HepG2 (cell line): ENCODE measurements around the gene RAB11FIP2. TPM values are rescaled to one million over a fixed set of nuclear protein-coding genes. Genes with fewer than 3 reads are reported as not detected.

Experiments used
- ATAC-seq: fragments of 200-7000 bp; cut with Tn5 transposase; 3 replicates; pipeline ENCODE4 v1.9.1; 2020; ENCODE audit warnings: mild to moderate bottlenecking, moderate library complexity
- BruUV-seq: library from RNA; stranded (reverse); fragments of 400-500 nt; replicated peaks from 2 replicates; lab custom pipeline; 2021; lab: Mats Ljungman, UMichigan
- CTCF ChIA-PET: fragments of 300-600 bp; formaldehyde crosslinking; extraction: SDS; loops from one replicate; lab custom pipeline; 2021; ENCODE audit warnings: low total read pairs, inconsistent platforms, low intra/inter-chr PET ratio; lab: Yijun Ruan, JAX
- POLR2A ChIA-PET: fragments of 350-600 bp; sonication (Branson Sonifier 250); formaldehyde crosslinking; loops from one replicate; lab custom pipeline; 2020; ENCODE audit warnings: antibody characterized with exemption, inconsistent platforms; lab: Yijun Ruan, JAX
- DNase-seq: peaks from one replicate; pipeline ENCODE4 v3.0.0-alpha.2; 2015; ENCODE audit warnings: low spot score
- FAIRE-seq: peaks from 3 replicates; lab custom pipeline; 2011; peaks lifted over from hg19 to GRCh38; lab: Jason Lieb, UNC
- H2AFZ ChIP-seq: one replicate; pipeline ENCODE4 v1.6.1; 2011; ENCODE audit warnings: low read length, inconsistent platforms
- H3K27ac ChIP-seq: fragments of 300-600 bp; 3 replicates; pipeline ENCODE4 v1.8.0; 2011; ENCODE audit warnings: mixed run types, mild to moderate bottlenecking, mixed read lengths, low read length, inconsistent platforms; ENCODE audit not compliant: insufficient read depth; ENCODE audit errors: extremely low read length
- H3K27me3 ChIP-seq, 2 experiments: fragments of 200-600 bp in 1 of 2; 2 replicates in 1 of 2; 3 replicates in 1 of 2; pipeline versions ENCODE4 v1.6.0 to v1.8.0; 2011; ENCODE audit warnings: low read length in 2 of 2, mild to moderate bottlenecking in 2 of 2, moderate library complexity in 2 of 2, inconsistent platforms in 1 of 2; ENCODE audit not compliant: insufficient read depth in 2 of 2, control insufficient read depth in 1 of 2
- H3K36me3 ChIP-seq, 2 experiments: fragments of 200-600 bp in 1 of 2; replicated peaks in 1 of 2; 2 replicates in 1 of 2; 3 replicates in 1 of 2; pipeline versions ENCODE4 v1.5.1 to v1.8.0; 2011; ENCODE audit warnings: low read length in 2 of 2, inconsistent platforms in 1 of 2; ENCODE audit not compliant: insufficient read depth in 2 of 2, control insufficient read depth in 1 of 2
- H3K4me1 ChIP-seq: 2 replicates; pipeline ENCODE4 v1.5.1; 2012; ENCODE audit warnings: low read length, inconsistent platforms; ENCODE audit not compliant: insufficient read depth
- H3K4me2 ChIP-seq: 2 replicates; pipeline ENCODE4 v1.6.0; 2011; ENCODE audit warnings: low read depth, low read length, inconsistent platforms
- H3K4me3 ChIP-seq, 3 experiments: fragments of 200-600 bp in 1 of 3; sonication (generic), shearing (Covaris generic) in 1 of 3; replicated peaks in 1 of 3; 2 replicates each; pipeline ENCODE4 v1.5.1; 2011 to 2016; ENCODE audit warnings: low read length in 3 of 3, inconsistent platforms in 2 of 3, low read depth in 2 of 3, mild to moderate bottlenecking in 2 of 3, control low read depth in 1 of 3, mixed read lengths in 1 of 3; ENCODE audit not compliant: insufficient read depth in 1 of 3
- H3K79me2 ChIP-seq: one replicate; pipeline ENCODE4 v1.6.1; 2011; ENCODE audit warnings: low read length, inconsistent platforms; ENCODE audit not compliant: insufficient read depth
- H3K9ac ChIP-seq: 2 replicates; pipeline ENCODE4 v1.6.0; 2011; ENCODE audit warnings: mild to moderate bottlenecking, low read depth, low read length, inconsistent platforms; ENCODE audit not compliant: insufficient read depth
- H3K9me3 ChIP-seq: 2 replicates; pipeline ENCODE4 v1.5.1; 2012; ENCODE audit warnings: mild to moderate bottlenecking, low read length
- H4K20me1 ChIP-seq: 2 replicates; pipeline ENCODE4 v1.6.0; 2011; ENCODE audit warnings: inconsistent platforms, mild to moderate bottlenecking, low read length, moderate library complexity; ENCODE audit not compliant: insufficient read depth
- ATF6 ChIP-seq: sonication (generic); formaldehyde crosslinking; conservative IDR thresholded peaks from 2 replicates; pipeline ENCODE4 v1.4.0; 2020; ENCODE audit warnings: missing genetic modification reagents
- NFRKB ChIP-seq: fragments of 450-650 bp; IDR thresholded peaks from 2 replicates; pipeline ENCODE4 v1.6.1; 2017
- SRSF4 ChIP-seq: fragments of 200-400 bp; formaldehyde crosslinking; IDR thresholded peaks from one replicate; pipeline ENCODE4 v1.6.1; 2018; ENCODE audit warnings: mild to moderate bottlenecking, low read depth, low read length, moderate library complexity; ENCODE audit not compliant: poor library complexity, severe bottlenecking
- USF2 ChIP-seq, 2 experiments: sonication (generic) in 1 of 2; formaldehyde crosslinking in 1 of 2; IDR thresholded peaks; 2 replicates each; pipeline versions ENCODE4 v1.5.1 to v1.6.1; 2011 to 2020; ENCODE audit warnings: borderline replicate concordance in 1 of 2, low read depth in 1 of 2, low read length in 1 of 2, mild to moderate bottlenecking in 1 of 2, missing genetic modification reagents in 1 of 2, moderate library complexity in 1 of 2
- ZBTB26 ChIP-seq: IDR thresholded peaks from 2 replicates; pipeline ENCODE4 v1.6.1; 2016; ENCODE audit warnings: missing compliant biosample characterization, missing genetic modification reagents, borderline replicate concordance
- WGBS: methylation state at CpG from one replicate; pipeline ENCODE4 v1.1.6; 2017; ENCODE audit warnings: low lambda C conversion rate; 5-methylcytosine and 5-hydroxymethylcytosine counted together
- in situ Hi-C: cut with HindIII; loops from 2 replicates; pipeline ENCODE4 v1.10.0; 2017; ENCODE audit warnings: low pct_unique_long_range_greater_than_20kb; ENCODE audit not compliant: extremely low pct_ligation_motif_present
- intact Hi-C: fragments of 100-400 bp; cut with micrococcal nuclease; formaldehyde crosslinking; loops from one replicate; pipeline ENCODE4 v1.10.0; 2022; ENCODE audit not compliant: unreplicated experiment
- polyA plus RNA-seq, 8 experiments: library from polyadenylated mRNA; depleted of rRNA in 3 of 8; stranded (reverse) in 7 of 8; unstranded in 1 of 8; fragments of >200 nt; fragmentation: Illumina TruSeq in 4 of 8; extraction: Trizol in 4 of 8; gene quantifications; 2 replicates each; pipeline versions ENCODE4 v1.2.1 to v1.2.3, GENCODE V29; 2011 to 2016; ENCODE audit warnings: low read depth in 4 of 8, missing spikeins in 1 of 8, mixed read lengths in 1 of 8; ENCODE audit not compliant: insufficient read depth in 1 of 8
- total RNA-seq, 5 experiments: library from RNA; depleted of rRNA; stranded (reverse); fragments of >200 nt; fragmentation: Illumina TruSeq; extraction: Trizol; gene quantifications; 2 replicates each; pipeline ENCODE4 v1.2.3, GENCODE V29; 2016; ENCODE audit warnings: low read depth in 1 of 5
- TF ChIP-seq, protein P1 (sequence below): sonication (generic); formaldehyde crosslinking; IDR thresholded peaks from 2 replicates; pipeline ENCODE4 v1.4.0; 2020; ENCODE audit warnings: missing genetic modification reagents
- TF ChIP-seq, protein P2 (sequence below): sonication (generic); formaldehyde crosslinking; IDR thresholded peaks from 2 replicates; pipeline ENCODE4 v1.5.0; 2020; ENCODE audit warnings: missing genetic modification reagents

RAB11FIP2 gene
- total and polyA plus RNA-seq, 2 of the 13 experiments (the other 11 are each of a cell fraction or from before 2014, with no cell fraction given) = 4.7 to 13.0 TPM

GRCh38 chr10:118041316-118041715 lies 5.4 kb downstream of the RAB11FIP2 start:
- CTCF ChIA-PET = no interaction called here
- POLR2A ChIA-PET = no interaction called here
- Histone ChIP-seq H3K27ac (no peak overlapping the region), H3K9ac (no peak overlapping the region), H3K4me2 (no peak overlapping the region), H3K9me3 (no peaks in the 10 kb centered on the region), H2AFZ (no peak overlapping the region), H3K4me1 (peaks cover 14% of the 10 kb centered on the region), H3K27me3 (no peaks in the 10 kb centered on the region; a peak in 1 of 5 replicates), H4K20me1 (no peaks in the 10 kb centered on the region), H3K79me2 (peaks cover 25% of the 10 kb centered on the region), H3K4me3 (no peak overlapping the region), H3K36me3 (no peaks in the 10 kb centered on the region; a peak in 1 of 5 replicates)
- BruUV-seq = no TSS peak
- intact Hi-C loops (no loop called here), in situ Hi-C loops (no loop called here)
- TF ChIP-seq USF2 (IDR thresholded peaks at IDR 0.05; ENCODE audit: low read depth, low read length) (no peak), USF2 (CRISPR knock-in tag; IDR thresholded peaks at IDR 0.05; ENCODE audit: borderline replicate concordance) (no peak), NFRKB (no peak), ATF6 (no peak), ZBTB26 (CRISPR knock-in tag) (no peak), SRSF4 (no peak)
- TF ChIP-seq, protein P1, sequence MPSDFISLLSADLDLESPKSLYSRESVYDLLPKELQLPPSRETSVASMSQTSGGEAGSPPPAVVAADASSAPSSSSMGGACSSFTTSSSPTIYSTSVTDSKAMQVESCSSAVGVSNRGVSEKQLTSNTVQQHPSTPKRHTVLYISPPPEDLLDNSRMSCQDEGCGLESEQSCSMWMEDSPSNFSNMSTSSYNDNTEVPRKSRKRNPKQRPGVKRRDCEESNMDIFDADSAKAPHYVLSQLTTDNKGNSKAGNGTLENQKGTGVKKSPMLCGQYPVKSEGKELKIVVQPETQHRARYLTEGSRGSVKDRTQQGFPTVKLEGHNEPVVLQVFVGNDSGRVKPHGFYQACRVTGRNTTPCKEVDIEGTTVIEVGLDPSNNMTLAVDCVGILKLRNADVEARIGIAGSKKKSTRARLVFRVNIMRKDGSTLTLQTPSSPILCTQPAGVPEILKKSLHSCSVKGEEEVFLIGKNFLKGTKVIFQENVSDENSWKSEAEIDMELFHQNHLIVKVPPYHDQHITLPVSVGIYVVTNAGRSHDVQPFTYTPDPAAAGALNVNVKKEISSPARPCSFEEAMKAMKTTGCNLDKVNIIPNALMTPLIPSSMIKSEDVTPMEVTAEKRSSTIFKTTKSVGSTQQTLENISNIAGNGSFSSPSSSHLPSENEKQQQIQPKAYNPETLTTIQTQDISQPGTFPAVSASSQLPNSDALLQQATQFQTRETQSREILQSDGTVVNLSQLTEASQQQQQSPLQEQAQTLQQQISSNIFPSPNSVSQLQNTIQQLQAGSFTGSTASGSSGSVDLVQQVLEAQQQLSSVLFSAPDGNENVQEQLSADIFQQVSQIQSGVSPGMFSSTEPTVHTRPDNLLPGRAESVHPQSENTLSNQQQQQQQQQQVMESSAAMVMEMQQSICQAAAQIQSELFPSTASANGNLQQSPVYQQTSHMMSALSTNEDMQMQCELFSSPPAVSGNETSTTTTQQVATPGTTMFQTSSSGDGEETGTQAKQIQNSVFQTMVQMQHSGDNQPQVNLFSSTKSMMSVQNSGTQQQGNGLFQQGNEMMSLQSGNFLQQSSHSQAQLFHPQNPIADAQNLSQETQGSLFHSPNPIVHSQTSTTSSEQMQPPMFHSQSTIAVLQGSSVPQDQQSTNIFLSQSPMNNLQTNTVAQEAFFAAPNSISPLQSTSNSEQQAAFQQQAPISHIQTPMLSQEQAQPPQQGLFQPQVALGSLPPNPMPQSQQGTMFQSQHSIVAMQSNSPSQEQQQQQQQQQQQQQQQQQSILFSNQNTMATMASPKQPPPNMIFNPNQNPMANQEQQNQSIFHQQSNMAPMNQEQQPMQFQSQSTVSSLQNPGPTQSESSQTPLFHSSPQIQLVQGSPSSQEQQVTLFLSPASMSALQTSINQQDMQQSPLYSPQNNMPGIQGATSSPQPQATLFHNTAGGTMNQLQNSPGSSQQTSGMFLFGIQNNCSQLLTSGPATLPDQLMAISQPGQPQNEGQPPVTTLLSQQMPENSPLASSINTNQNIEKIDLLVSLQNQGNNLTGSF (CRISPR knock-in tag) = no peak
- TF ChIP-seq, protein P2, sequence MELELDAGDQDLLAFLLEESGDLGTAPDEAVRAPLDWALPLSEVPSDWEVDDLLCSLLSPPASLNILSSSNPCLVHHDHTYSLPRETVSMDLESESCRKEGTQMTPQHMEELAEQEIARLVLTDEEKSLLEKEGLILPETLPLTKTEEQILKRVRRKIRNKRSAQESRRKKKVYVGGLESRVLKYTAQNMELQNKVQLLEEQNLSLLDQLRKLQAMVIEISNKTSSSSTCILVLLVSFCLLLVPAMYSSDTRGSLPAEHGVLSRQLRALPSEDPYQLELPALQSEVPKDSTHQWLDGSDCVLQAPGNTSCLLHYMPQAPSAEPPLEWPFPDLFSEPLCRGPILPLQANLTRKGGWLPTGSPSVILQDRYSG (CRISPR knock-in tag) = no peak
- DNase-seq (no peak), ATAC-seq (no peak), FAIRE-seq (no peak)
- WGBS = 92% methylated on average over 2 of the region's 2 CpGs
